22Rv1 (cell line): ENCODE measurements around the gene ATP8A1.
"Not testable (repeated sequence)": the region's sequence is repeated elsewhere in the genome, so short reads cannot be mapped to it uniquely, and the experiment has no call there.

ENCODE experiments used
- H3K27ac ChIP-seq: fragments of 450-650 bp; 2 replicates; pipeline ENCODE4 v1.5.1; 2017
- ZFX ChIP-seq: fragments of 450-650 bp; IDR thresholded peaks from 2 replicates; pipeline ENCODE4 v1.6.1; 2017; ENCODE audit warnings: antibody characterized with exemption, borderline replicate concordance
- TF ChIP-seq, protein P1 (sequence below): fragments of 450-650 bp; IDR thresholded peaks from 2 replicates; pipeline ENCODE4 v1.5.1; 2017; ENCODE audit warnings: mild to moderate bottlenecking

The ATP8A1 gene

DNA sequence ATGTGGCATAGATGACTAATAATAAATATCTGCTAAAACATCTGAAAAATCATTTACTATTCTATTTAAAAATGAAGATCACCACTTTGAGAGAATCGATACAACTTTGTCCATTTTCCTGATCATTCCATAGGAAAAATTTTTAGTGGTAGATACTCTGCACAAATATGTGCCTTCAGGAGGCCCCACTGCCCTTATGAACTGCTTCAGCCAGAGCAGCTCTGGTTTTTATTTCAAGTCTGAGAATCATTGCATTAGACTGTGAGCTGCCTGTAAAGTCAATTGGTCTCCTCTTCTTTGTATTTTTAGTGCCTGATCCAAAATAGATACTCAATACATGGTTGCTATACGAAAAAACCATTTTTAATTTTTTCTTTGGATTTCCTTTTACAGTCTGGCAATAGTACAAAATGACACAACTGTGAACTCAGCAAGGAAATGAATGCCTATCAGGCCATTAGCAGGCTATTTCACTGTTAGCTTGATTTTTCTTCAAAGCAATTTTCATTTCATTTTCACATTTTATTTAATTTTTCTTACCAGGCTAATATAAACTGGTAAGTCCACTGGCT, 190.5 kb downstream of the ATP8A1 start:
- TF ChIP-seq, protein P1, sequence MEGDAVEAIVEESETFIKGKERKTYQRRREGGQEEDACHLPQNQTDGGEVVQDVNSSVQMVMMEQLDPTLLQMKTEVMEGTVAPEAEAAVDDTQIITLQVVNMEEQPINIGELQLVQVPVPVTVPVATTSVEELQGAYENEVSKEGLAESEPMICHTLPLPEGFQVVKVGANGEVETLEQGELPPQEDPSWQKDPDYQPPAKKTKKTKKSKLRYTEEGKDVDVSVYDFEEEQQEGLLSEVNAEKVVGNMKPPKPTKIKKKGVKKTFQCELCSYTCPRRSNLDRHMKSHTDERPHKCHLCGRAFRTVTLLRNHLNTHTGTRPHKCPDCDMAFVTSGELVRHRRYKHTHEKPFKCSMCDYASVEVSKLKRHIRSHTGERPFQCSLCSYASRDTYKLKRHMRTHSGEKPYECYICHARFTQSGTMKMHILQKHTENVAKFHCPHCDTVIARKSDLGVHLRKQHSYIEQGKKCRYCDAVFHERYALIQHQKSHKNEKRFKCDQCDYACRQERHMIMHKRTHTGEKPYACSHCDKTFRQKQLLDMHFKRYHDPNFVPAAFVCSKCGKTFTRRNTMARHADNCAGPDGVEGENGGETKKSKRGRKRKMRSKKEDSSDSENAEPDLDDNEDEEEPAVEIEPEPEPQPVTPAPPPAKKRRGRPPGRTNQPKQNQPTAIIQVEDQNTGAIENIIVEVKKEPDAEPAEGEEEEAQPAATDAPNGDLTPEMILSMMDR: no peak
- TF ChIP-seq ZFX: no peak
- H3K27ac ChIP-seq: no peak overlapping the region

DNA sequence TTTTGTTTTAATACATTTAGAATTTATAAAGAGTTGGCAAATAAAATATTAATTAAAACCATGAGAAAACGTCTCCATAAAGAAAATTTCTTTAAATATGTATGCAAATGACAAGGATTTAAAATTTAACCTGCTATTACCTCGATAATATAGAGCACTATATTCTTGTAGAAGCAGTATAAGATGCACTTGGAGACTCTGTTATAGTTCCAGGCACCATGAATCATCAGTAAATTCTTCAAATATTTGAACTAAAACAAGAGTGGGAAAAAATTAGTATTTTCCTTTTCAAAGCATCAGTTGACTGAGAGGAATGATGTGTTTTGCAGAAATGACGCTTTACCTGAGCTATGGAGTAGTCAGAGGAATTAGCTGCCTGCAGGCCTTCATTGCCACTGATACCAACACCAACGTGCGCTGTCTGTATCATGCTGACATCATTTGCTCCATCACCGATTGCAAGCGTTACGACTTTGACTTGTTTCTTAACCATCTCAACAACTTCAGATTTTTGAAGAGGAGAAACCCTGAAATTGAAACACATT, 192.3 kb downstream of the ATP8A1 start:
- H3K27ac ChIP-seq: no peak overlapping the region
- TF ChIP-seq, protein P1: no peak

DNA sequence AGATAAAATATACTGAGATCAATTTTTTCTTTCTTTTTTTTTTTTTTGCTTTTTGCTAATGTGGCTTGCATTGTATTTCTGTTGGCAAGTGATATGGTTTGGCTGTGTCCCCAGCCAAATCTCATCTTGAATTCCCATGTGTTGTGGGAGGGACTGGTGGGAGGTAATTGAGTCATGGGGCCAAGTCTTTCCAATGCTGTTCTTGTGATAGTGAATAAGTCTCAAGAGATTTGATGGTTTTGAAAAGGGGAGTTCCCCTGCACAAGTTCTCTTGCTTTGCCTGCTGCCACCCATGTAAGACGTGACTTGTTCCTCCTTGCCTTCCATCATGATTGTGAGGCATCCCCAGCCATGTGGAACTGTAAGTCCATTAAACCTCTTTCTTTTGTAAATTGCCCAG, 195.7 kb downstream of the ATP8A1 start:
- H3K27ac ChIP-seq: not testable (repeated sequence)

- no peak overlapping the region for H3K27ac ChIP-seq
These were observed 196.9 kb downstream of the ATP8A1 start for GRCh38 chr4:42460043-42460442.

DNA sequence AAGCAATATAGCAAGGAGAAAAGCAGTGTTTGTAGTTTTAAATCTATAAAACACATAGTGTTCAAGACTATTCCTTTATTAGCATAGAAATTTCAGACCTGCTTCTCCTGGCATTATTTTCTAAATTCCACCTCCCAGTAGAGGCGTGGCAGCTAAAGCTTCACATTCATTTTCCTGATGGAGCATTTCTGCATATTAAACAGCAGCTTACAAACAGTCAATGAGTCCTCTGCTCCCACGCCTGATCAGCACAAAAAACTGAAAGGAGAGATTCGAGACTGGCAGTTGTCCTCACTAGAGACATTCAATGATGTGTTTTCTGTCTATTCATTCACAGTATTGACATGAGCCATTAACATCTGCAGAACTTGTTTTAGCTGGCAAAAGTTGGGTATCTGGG, 198.2 kb downstream of the ATP8A1 start:
- no peak overlapping the region for H3K27ac ChIP-seq
- TF ChIP-seq, protein P1: no peak
- TF ChIP-seq ZFX: no peak

More at GRCh38 chr4:42460043-42460442, 196.9 kb downstream of the ATP8A1 start:
- TF ChIP-seq, protein P1: no peak
- no peak for TF ChIP-seq ZFX

GRCh38 chr4:42454755-42455420, 202.0 kb downstream of the ATP8A1 start:
- TF ChIP-seq, protein P1: no peak
- TF ChIP-seq ZFX: no peak
- H3K27ac ChIP-seq: no peak overlapping the region

- TF ChIP-seq ZFX: no peak
- TF ChIP-seq, protein P1: no peak
- H3K27ac ChIP-seq: no peak overlapping the region
These were observed 203.3 kb downstream of the ATP8A1 start for GRCh38 chr4:42453612-42454011.
